ENCODE measurements around the gene TRIO.

DNA sequence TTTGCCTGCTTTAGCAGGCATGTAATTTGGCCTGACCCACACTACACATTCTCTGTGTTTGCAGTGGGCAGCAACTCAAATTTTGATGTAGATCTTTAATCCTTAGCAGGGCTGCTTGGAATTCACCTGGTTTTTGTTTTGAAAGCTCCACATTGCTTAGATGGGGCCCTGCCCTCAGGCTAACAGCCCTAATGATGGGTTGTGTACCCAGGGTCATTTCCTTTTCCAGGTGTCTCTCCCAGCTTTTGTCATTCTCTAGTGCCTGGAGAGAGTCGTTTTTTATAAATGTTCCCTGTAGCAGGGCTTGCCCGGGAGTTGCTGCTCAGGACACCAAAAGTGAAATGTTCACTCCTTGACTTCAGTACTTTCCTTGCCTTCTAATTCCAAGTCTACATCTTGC lies 126.3 kb downstream of the TRIO start:
- TF ChIP-seq POLR2AphosphoS5 (IDR thresholded peaks at IDR 0.05) (no peak), POLR2A (IDR thresholded peaks at IDR 0.05) (no peak)
- TF ChIP-seq, protein P1, sequence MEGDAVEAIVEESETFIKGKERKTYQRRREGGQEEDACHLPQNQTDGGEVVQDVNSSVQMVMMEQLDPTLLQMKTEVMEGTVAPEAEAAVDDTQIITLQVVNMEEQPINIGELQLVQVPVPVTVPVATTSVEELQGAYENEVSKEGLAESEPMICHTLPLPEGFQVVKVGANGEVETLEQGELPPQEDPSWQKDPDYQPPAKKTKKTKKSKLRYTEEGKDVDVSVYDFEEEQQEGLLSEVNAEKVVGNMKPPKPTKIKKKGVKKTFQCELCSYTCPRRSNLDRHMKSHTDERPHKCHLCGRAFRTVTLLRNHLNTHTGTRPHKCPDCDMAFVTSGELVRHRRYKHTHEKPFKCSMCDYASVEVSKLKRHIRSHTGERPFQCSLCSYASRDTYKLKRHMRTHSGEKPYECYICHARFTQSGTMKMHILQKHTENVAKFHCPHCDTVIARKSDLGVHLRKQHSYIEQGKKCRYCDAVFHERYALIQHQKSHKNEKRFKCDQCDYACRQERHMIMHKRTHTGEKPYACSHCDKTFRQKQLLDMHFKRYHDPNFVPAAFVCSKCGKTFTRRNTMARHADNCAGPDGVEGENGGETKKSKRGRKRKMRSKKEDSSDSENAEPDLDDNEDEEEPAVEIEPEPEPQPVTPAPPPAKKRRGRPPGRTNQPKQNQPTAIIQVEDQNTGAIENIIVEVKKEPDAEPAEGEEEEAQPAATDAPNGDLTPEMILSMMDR (IDR thresholded peaks at IDR 0.05), result no peak

Measured in transverse colon (tissue), 4 donors.